HCT116 (cell line): ENCODE data around the gene RPL41. TPM values are rescaled to one million over a fixed set of nuclear protein-coding genes. Genes with fewer than 3 reads are reported as not detected.

Experiments used
- ATAC-seq: fragments of 200-7000 bp; cut with Tn5 transposase; 2 replicates; pipeline ENCODE4 v1.9.1; 2020; ENCODE audit warnings: mild to moderate bottlenecking, moderate library complexity
- BruUV-seq: library from RNA; stranded (reverse); fragments of 400-500 nt; replicated peaks from 2 replicates; lab custom pipeline; 2021; lab: Mats Ljungman, UMichigan
- CTCF ChIA-PET: fragments of 300-600 bp; sonication (Branson Sonifier 250); formaldehyde crosslinking; loops from one replicate; lab custom pipeline; 2021; ENCODE audit warnings: antibody characterized with exemption; lab: Charles Lee
- POLR2A ChIA-PET: fragments of 300-600, 350-600 bp; sonication (Branson Sonifier 250); formaldehyde crosslinking; loops from one replicate; lab custom pipeline; 2021; ENCODE audit warnings: antibody characterized with exemption; lab: Charles Lee
- RAD21 ChIA-PET, 2 experiments: fragments of 300-600 bp; sonication (Branson Sonifier 250); formaldehyde crosslinking; loops; one replicate each; lab custom pipeline; 2023; ENCODE audit warnings: low total read pairs in 2 of 2; ENCODE audit not compliant: uncharacterized antibody in 2 of 2, unreplicated experiment in 2 of 2, low non-redundant PET in 1 of 2; lab: Charles Lee
- DNase-seq: peaks from one replicate; pipeline ENCODE4 v3.0.0-alpha.2; 2010; ENCODE audit warnings: low read depth, low spot score
- H2AFZ ChIP-seq: fragments of 200-600 bp; shearing (Covaris generic), sonication (generic); 2 replicates; pipeline ENCODE4 v1.6.1; 2017; ENCODE audit warnings: low read depth, mixed run types, mixed read lengths, antibody characterized with exemption, low read length; ENCODE audit not compliant: poor library complexity, severe bottlenecking
- H3K27ac ChIP-seq: 2 replicates; pipeline ENCODE4 v1.5.1; 2012; ENCODE audit warnings: low read depth, low read length
- H3K27me3 ChIP-seq: fragments of 200-600 bp; sonication (generic); 2 replicates; pipeline ENCODE4 v1.6.1; 2016; ENCODE audit warnings: mixed run types, low read length, mixed read lengths; ENCODE audit not compliant: insufficient read depth
- H3K36me3 ChIP-seq, 2 experiments: fragments of 200-500 bp in 1 of 2; fragments of 200-600 bp in 1 of 2; sonication (Bioruptor generic) in 1 of 2; sonication (generic) in 1 of 2; 2 replicates each; pipeline versions ENCODE4 v1.5.1 to v1.6.1; 2014 to 2016; ENCODE audit warnings: low read length in 2 of 2, inconsistent platforms in 1 of 2, mixed read lengths in 1 of 2, mixed run types in 1 of 2; ENCODE audit not compliant: insufficient read depth in 2 of 2, control insufficient read depth in 1 of 2
- H3K4me1 ChIP-seq, 2 experiments: fragments of 200-600 bp in 1 of 2; sonication (generic) in 1 of 2; 2 replicates each; pipeline versions ENCODE4 v1.5.1 to v1.6.1; 2012 to 2017; ENCODE audit warnings: low read length in 2 of 2, inconsistent platforms in 1 of 2, mild to moderate bottlenecking in 1 of 2, mixed read lengths in 1 of 2, mixed run types in 1 of 2, moderate library complexity in 1 of 2; ENCODE audit not compliant: insufficient read depth in 2 of 2, control insufficient read depth in 1 of 2
- H3K4me2 ChIP-seq: fragments of 200-600 bp; sonication (generic); 2 replicates; pipeline ENCODE4 v1.6.1; 2017; ENCODE audit warnings: mixed run types, low read length, mixed read lengths
- H3K4me3 ChIP-seq, 2 experiments: fragments of 200-600 bp in 1 of 2; sonication (generic) in 1 of 2; replicated peaks in 1 of 2; 2 replicates each; pipeline ENCODE4 v1.5.1; 2011 to 2016; ENCODE audit warnings: low read length in 2 of 2, control low read depth in 1 of 2, low read depth in 1 of 2, mild to moderate bottlenecking in 1 of 2, mixed read lengths in 1 of 2, mixed run types in 1 of 2
- H3K79me2 ChIP-seq: fragments of 200-600 bp; sonication (generic); 2 replicates; pipeline ENCODE4 v1.6.1; 2017; ENCODE audit warnings: mild to moderate bottlenecking, mixed run types, low read length, moderate library complexity, mixed read lengths; ENCODE audit not compliant: insufficient read depth
- H3K9ac ChIP-seq: fragments of 200-600 bp; sonication (generic); 2 replicates; pipeline ENCODE4 v1.6.1; 2016; ENCODE audit warnings: low read length, mixed read lengths
- H3K9me2 ChIP-seq: fragments of 200-600 bp; sonication (generic), shearing (Covaris generic); 2 replicates; pipeline ENCODE4 v1.6.1; 2017; ENCODE audit warnings: mixed run types, mild to moderate bottlenecking, moderate library complexity; ENCODE audit not compliant: insufficient read depth
- H3K9me3 ChIP-seq, 2 experiments: fragments of 200-500 bp in 1 of 2; fragments of 200-600 bp in 1 of 2; sonication (Bioruptor generic) in 1 of 2; sonication (generic) in 1 of 2; 2 replicates each; pipeline ENCODE4 v1.6.1; 2014 to 2017; ENCODE audit warnings: low read length in 2 of 2, mixed read lengths in 2 of 2, inconsistent platforms in 1 of 2, low read depth in 1 of 2, mild to moderate bottlenecking in 1 of 2, mixed run types in 1 of 2, moderate library complexity in 1 of 2; ENCODE audit not compliant: control insufficient read depth in 1 of 2, insufficient read depth in 1 of 2
- H4K20me1 ChIP-seq: fragments of 200-600 bp; sonication (generic), shearing (Covaris generic); 2 replicates; pipeline ENCODE4 v1.6.1; 2017; ENCODE audit warnings: mixed run types, mild to moderate bottlenecking, moderate library complexity; ENCODE audit not compliant: insufficient read depth
- EZH2phosphoT487 ChIP-seq: fragments of 200-600 bp; IDR thresholded peaks from 2 replicates; pipeline ENCODE4 v1.6.1; 2018; ENCODE audit warnings: antibody characterized with exemption, borderline replicate concordance
- JUND ChIP-seq: IDR thresholded peaks from 2 replicates; pipeline ENCODE4 v1.6.1; 2012
- POLR2A ChIP-seq: IDR thresholded peaks from 2 replicates; pipeline ENCODE4 v1.7.0; 2011; ENCODE audit warnings: borderline replicate concordance; ENCODE audit not compliant: insufficient read depth, insufficient read length; ENCODE audit errors: extremely low read depth
- POLR2AphosphoS5 ChIP-seq: IDR thresholded peaks from 2 replicates; pipeline ENCODE4 v1.6.1; 2011; ENCODE audit warnings: mild to moderate bottlenecking, low read depth, low read length, moderate library complexity
- SIN3A ChIP-seq: IDR thresholded peaks from 2 replicates; pipeline ENCODE4 v1.6.1; 2012; ENCODE audit warnings: low read depth
- ZFX ChIP-seq: fragments of 450-650 bp; IDR thresholded peaks from 2 replicates; pipeline ENCODE4 v1.6.1; 2017
- ZNF274 ChIP-seq: fragments of 200-500 bp; sonication (Bioruptor generic); IDR thresholded peaks from 2 replicates; pipeline ENCODE4 v1.6.1; 2014; ENCODE audit warnings: mild to moderate bottlenecking, low read depth, low read length, inconsistent platforms
- intact Hi-C: fragments of 100-400 bp; cut with micrococcal nuclease; formaldehyde crosslinking; loops from 2 replicates; pipeline ENCODE4 v1.10.0; 2022
- total RNA-seq: library from RNA; stranded (reverse); gene quantifications from one replicate; pipeline ENCODE4 v1.2.1, GENCODE V29; 2021; ENCODE audit not compliant: unreplicated experiment
- TF ChIP-seq, protein P1 (sequence below): IDR thresholded peaks from 2 replicates; pipeline ENCODE4 v1.6.1; 2012; ENCODE audit warnings: low read depth
- TF ChIP-seq, protein P2 (sequence below), 3 experiments: fragments of 200-600 bp in 1 of 3; sonication (generic) in 1 of 3; IDR thresholded peaks in 2 of 3; conservative IDR thresholded peaks in 1 of 3; 2 replicates each; pipeline ENCODE4 v1.5.1; 2012 to 2017; ENCODE audit warnings: low read depth in 2 of 3, low read length in 2 of 3, antibody characterized with exemption in 1 of 3, borderline replicate concordance in 1 of 3, control low read depth in 1 of 3, mild to moderate bottlenecking in 1 of 3, mixed read lengths in 1 of 3, mixed run types in 1 of 3, moderate library complexity in 1 of 3; ENCODE audit not compliant: insufficient read depth in 1 of 3

The RPL41 gene
- total RNA-seq, 1 experiment from 2014 or later, result 4,327 TPM

DNA sequence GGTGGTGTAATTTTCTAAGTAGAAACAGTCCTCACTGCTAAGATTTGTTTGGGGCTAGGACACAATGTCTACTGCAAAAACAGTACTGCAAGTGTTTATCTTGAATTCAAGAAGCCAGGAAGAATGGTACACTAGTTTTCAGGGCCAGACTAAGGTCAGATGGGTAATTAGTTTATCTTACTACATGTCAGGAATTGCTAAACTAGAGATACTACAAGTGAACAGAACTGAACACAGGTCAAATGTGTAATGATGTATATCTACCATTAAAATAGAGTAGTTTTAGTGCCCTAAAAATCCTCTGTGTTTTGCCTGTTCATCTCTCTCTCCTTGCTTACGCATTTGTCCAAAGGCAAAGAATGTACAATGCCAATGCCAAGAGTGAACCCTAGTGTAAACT lies 2.3 kb upstream of the RPL41 start:
- DNase-seq, result no peak
- intact Hi-C loops, result loop anchor here (10.0 kb wide), 1 partner anchor 379 kb away; no protein-coding TSS in a partner anchor

More for the DNA sequence above, 2.3 kb upstream of the RPL41 start:
- H3K4me3 ChIP-seq, result no peak overlapping the region
- peaks cover 33% of the 10 kb centered on the region for H3K79me2 ChIP-seq
- TF ChIP-seq, protein P1, sequence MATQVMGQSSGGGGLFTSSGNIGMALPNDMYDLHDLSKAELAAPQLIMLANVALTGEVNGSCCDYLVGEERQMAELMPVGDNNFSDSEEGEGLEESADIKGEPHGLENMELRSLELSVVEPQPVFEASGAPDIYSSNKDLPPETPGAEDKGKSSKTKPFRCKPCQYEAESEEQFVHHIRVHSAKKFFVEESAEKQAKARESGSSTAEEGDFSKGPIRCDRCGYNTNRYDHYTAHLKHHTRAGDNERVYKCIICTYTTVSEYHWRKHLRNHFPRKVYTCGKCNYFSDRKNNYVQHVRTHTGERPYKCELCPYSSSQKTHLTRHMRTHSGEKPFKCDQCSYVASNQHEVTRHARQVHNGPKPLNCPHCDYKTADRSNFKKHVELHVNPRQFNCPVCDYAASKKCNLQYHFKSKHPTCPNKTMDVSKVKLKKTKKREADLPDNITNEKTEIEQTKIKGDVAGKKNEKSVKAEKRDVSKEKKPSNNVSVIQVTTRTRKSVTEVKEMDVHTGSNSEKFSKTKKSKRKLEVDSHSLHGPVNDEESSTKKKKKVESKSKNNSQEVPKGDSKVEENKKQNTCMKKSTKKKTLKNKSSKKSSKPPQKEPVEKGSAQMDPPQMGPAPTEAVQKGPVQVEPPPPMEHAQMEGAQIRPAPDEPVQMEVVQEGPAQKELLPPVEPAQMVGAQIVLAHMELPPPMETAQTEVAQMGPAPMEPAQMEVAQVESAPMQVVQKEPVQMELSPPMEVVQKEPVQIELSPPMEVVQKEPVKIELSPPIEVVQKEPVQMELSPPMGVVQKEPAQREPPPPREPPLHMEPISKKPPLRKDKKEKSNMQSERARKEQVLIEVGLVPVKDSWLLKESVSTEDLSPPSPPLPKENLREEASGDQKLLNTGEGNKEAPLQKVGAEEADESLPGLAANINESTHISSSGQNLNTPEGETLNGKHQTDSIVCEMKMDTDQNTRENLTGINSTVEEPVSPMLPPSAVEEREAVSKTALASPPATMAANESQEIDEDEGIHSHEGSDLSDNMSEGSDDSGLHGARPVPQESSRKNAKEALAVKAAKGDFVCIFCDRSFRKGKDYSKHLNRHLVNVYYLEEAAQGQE, result no peak
- TF ChIP-seq SIN3A, result no peak
- TF ChIP-seq POLR2AphosphoS5, result no peak
- TF ChIP-seq, protein P2, sequence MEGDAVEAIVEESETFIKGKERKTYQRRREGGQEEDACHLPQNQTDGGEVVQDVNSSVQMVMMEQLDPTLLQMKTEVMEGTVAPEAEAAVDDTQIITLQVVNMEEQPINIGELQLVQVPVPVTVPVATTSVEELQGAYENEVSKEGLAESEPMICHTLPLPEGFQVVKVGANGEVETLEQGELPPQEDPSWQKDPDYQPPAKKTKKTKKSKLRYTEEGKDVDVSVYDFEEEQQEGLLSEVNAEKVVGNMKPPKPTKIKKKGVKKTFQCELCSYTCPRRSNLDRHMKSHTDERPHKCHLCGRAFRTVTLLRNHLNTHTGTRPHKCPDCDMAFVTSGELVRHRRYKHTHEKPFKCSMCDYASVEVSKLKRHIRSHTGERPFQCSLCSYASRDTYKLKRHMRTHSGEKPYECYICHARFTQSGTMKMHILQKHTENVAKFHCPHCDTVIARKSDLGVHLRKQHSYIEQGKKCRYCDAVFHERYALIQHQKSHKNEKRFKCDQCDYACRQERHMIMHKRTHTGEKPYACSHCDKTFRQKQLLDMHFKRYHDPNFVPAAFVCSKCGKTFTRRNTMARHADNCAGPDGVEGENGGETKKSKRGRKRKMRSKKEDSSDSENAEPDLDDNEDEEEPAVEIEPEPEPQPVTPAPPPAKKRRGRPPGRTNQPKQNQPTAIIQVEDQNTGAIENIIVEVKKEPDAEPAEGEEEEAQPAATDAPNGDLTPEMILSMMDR (IDR thresholded peaks at IDR 0.05 in 2 of 3, conservative IDR thresholded peaks at IDR 0.05 in 1 of 3; ENCODE audit: borderline replicate concordance in 1 of 3, insufficient read depth in 1 of 3, low read depth in 2 of 3, low read length in 2 of 3), result no peak
- TF ChIP-seq ZFX, result no peak
- TF ChIP-seq POLR2A, result no peak
- TF ChIP-seq ZNF274, result no peak
- no peak for TF ChIP-seq EZH2phosphoT487
- TF ChIP-seq JUND, result no peak
- no peak overlapping the region for H2AFZ ChIP-seq
- POLR2A ChIA-PET, result interaction anchor here (1.5 to 2.6 kb wide), 2 partner anchors 10 to 15 kb away, joined by 3 to 16 read pairs; partner anchors contain the start of gene PA2G4
- no TSS peak for BruUV-seq
- H3K4me1 ChIP-seq, result peaks cover 11 to 19% of the 10 kb centered on the region in 2 experiments
- peaks cover 30 to 50% of the 10 kb centered on the region in 2 experiments for H3K36me3 ChIP-seq
- peak overlapping the region; percentile 13; the same call in 1 of the 2 replicates for H3K27ac ChIP-seq
- no peaks in the 10 kb centered on the region for H3K27me3 ChIP-seq
- H3K4me2 ChIP-seq, result no peak overlapping the region
- no peaks in the 10 kb centered on the region for H3K9me2 ChIP-seq
- CTCF ChIA-PET, result interaction anchor here (2.2 kb wide), 1 partner anchor 10 kb away, joined by 5 read pairs; the partner anchor contains the start of gene PA2G4
- H4K20me1 ChIP-seq, result no peaks in the 10 kb centered on the region
- RAD21 ChIA-PET, result no interaction called here
- no peak for ATAC-seq
- H3K9me3 ChIP-seq, result no peaks in the 10 kb centered on the region
- 0 out of 2 replicates have a peak overlapping the region, but pooled peaks have one; percentile 1 for H3K9ac ChIP-seq
